ENCODE data around the gene EVI5L. TPM values are rescaled to one million over a fixed set of nuclear protein-coding genes. Genes with fewer than 3 reads are reported as not detected.
"Not testable (repeated sequence)": the region's sequence is repeated elsewhere in the genome, so short reads cannot be mapped to it uniquely, and the experiment has no call there.

The EVI5L gene
- total RNA-seq, 2 experiments from 2014 or later: 5.2 to 6.0 TPM

DNA sequence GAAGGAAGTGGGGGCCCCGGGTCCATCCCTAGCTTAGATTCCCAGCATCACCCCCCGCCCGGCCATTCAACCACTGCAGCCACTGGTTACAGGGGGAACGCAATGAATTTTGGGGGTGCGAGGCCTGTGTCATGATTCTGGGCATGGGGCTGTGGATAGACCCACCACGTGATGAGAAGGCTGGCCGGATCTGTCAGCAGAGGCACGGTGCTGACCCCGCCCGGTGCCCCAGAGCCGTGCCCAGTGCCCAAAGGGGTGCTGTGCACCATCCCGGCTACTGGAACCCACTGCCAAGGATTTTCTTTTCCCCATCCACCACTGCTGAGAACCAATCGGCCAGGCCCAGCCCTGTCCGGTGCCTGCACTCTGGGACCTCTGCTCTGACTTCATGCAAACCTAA is 39.6 kb upstream of the EVI5L start:
- peaks cover 21% of the 10 kb centered on the region for H3K4me1 ChIP-seq (ENCODE audit: insufficient read depth, low read length)
- no peaks in the 10 kb centered on the region for H3K36me3 ChIP-seq (ENCODE audit: insufficient read depth, low read length)
- H3K36me3 Mint-ChIP-seq (ENCODE audit: low read depth): no peaks in the 10 kb centered on the region
- peaks cover 33 to 36% of the 10 kb centered on the region in 2 experiments for H3K27me3 ChIP-seq (ENCODE audit: control insufficient read depth in 1 of 2, insufficient read depth in 2 of 2, low read length in 2 of 2)
- H3K27me3 Mint-ChIP-seq: peaks cover 51% of the 10 kb centered on the region
- ChIA-PET POLR2A (no interaction called here), CTCF (interaction anchor here (1.2 to 1.4 kb wide), 2 partner anchors 20 to 110 kb away, joined by 3 to 4 read pairs; partner anchors contain the start of gene TRAPPC5)
- H3K9me3 Mint-ChIP-seq: no peaks in the 10 kb centered on the region
- H3K4me1 Mint-ChIP-seq (ENCODE audit: low read depth): peaks cover 5% of the 10 kb centered on the region
- H3K4me3 ChIP-seq (ENCODE audit: low read length): no peak overlapping the region
- no peak overlapping the region for H3K4me3 Mint-ChIP-seq
- TF ChIP-seq CTCF (IDR thresholded peaks at IDR 0.05): no peak
- no peak for ATAC-seq (ENCODE audit: poor library complexity)
- H3K27ac Mint-ChIP-seq: no peak overlapping the region
- H3K27ac ChIP-seq (ENCODE audit: low read depth in 1 of 2, low read length in 2 of 2): no peak overlapping the region
- peaks cover 0 to 31% of the 10 kb centered on the region in 2 experiments for H3K9me3 ChIP-seq (ENCODE audit: control insufficient read depth in 1 of 2, insufficient read depth in 1 of 2, low read length in 2 of 2)
- intact Hi-C loops (cut with DNase I, micrococcal nuclease): no loop called here
- no peak for DNase-seq

- Histone ChIP-seq H3K27me3 (ENCODE audit: control insufficient read depth in 1 of 2, insufficient read depth in 2 of 2, low read length in 2 of 2) (peaks cover 29 to 30% of the 10 kb centered on the region in 2 experiments), H3K4me1 (ENCODE audit: insufficient read depth, low read length) (peaks cover 21% of the 10 kb centered on the region), H3K36me3 (ENCODE audit: insufficient read depth, low read length) (no peaks in the 10 kb centered on the region), H3K9me3 (ENCODE audit: control insufficient read depth in 1 of 2, insufficient read depth in 1 of 2, low read length in 2 of 2) (peaks cover 0 to 18% of the 10 kb centered on the region in 2 experiments), H3K27ac (ENCODE audit: low read depth in 1 of 2, low read length in 2 of 2) (no peak overlapping the region), H3K4me3 (ENCODE audit: low read length) (no peak overlapping the region)
- Mint-ChIP-seq H3K9me3 (no peaks in the 10 kb centered on the region), H3K4me3 (no peak overlapping the region), H3K27me3 (peaks cover 39% of the 10 kb centered on the region), H3K36me3 (ENCODE audit: low read depth) (no peaks in the 10 kb centered on the region), H3K27ac (no peak overlapping the region), H3K4me1 (ENCODE audit: low read depth) (peaks cover 5% of the 10 kb centered on the region)
- POLR2A ChIA-PET: interaction anchor here (1.2 kb wide), 1 partner anchor 106 kb away, joined by 3 read pairs; no protein-coding TSS in a partner anchor
- CTCF ChIA-PET: no interaction called here
- ATAC-seq (ENCODE audit: poor library complexity) (no peak), DNase-seq (no peak)
- TF ChIP-seq CTCF (IDR thresholded peaks at IDR 0.05): no peak
- intact Hi-C loops (cut with DNase I, micrococcal nuclease): no loop called here
These were observed 37.7 kb upstream of the EVI5L start for GRCh38 chr19:7792281-7792680.

DNA sequence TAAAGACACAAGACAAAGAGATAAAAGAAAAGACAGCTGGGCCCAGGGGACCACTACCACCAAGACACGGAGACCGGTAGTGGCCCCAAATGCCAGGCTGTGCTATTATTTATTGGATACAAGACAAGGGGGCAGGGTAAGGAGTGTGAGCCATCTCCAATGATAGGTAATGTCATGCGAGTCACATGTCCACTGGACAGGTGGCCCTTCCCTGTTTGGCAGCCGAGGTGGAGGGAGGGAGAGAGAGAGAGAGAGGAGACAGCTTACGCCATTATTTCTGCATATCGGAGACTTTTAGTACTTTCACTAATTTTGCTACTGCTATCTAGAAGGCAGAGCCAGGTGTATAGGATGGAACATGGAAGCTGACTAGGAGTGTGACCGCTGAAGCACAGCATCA is 37.3 kb upstream of the EVI5L start:
- Histone ChIP-seq H3K27me3 (ENCODE audit: control insufficient read depth in 1 of 2, insufficient read depth in 2 of 2, low read length in 2 of 2) (peaks cover 25 to 26% of the 10 kb centered on the region in 2 experiments), H3K9me3 (ENCODE audit: control insufficient read depth in 1 of 2, insufficient read depth in 1 of 2, low read length in 2 of 2) (peaks cover 0 to 15% of the 10 kb centered on the region in 2 experiments), H3K4me1 (ENCODE audit: insufficient read depth, low read length) (peaks cover 21% of the 10 kb centered on the region)
- H3K36me3 ChIP-seq (ENCODE audit: insufficient read depth, low read length); H3K27ac ChIP-seq (ENCODE audit: low read depth in 1 of 2, low read length in 2 of 2); H3K4me1 Mint-ChIP-seq (ENCODE audit: low read depth); H3K9me3 Mint-ChIP-seq; H3K4me3 Mint-ChIP-seq; H3K4me3 ChIP-seq (ENCODE audit: low read length); H3K27ac Mint-ChIP-seq; intact Hi-C loops (cut with DNase I, micrococcal nuclease); H3K36me3 Mint-ChIP-seq (ENCODE audit: low read depth); DNase-seq; CTCF ChIA-PET; ATAC-seq (ENCODE audit: poor library complexity): not testable (repeated sequence)
- peaks cover 35% of the 10 kb centered on the region for H3K27me3 Mint-ChIP-seq
- POLR2A ChIA-PET: interaction anchor here (1.2 kb wide), 1 partner anchor 107 kb away, joined by 3 read pairs; no protein-coding TSS in a partner anchor

GRCh38 chr19:7793493-7793892 is 36.5 kb upstream of the EVI5L start:
- peaks cover 0 to 15% of the 10 kb centered on the region in 2 experiments for H3K9me3 ChIP-seq (ENCODE audit: control insufficient read depth in 1 of 2, insufficient read depth in 1 of 2, low read length in 2 of 2)
- DNase-seq: no peak
- TF ChIP-seq CTCF (IDR thresholded peaks at IDR 0.05): no peak
- H3K4me3 Mint-ChIP-seq: no peak overlapping the region
- peaks cover 5% of the 10 kb centered on the region for H3K4me1 Mint-ChIP-seq (ENCODE audit: low read depth)
- intact Hi-C loops (cut with DNase I, micrococcal nuclease): no loop called here
- no peak overlapping the region for H3K27ac ChIP-seq (ENCODE audit: low read depth in 1 of 2, low read length in 2 of 2)
- POLR2A ChIA-PET: interaction anchor here (1.2 kb wide), 1 partner anchor 107 kb away, joined by 3 read pairs; no protein-coding TSS in a partner anchor
- CTCF ChIA-PET: no interaction called here
- ATAC-seq (ENCODE audit: poor library complexity): no peak
- peaks cover 14% of the 10 kb centered on the region for H3K4me1 ChIP-seq (ENCODE audit: insufficient read depth, low read length)
- no peaks in the 10 kb centered on the region for H3K9me3 Mint-ChIP-seq
- H3K27me3 ChIP-seq (ENCODE audit: control insufficient read depth in 1 of 2, insufficient read depth in 2 of 2, low read length in 2 of 2): peaks cover 18 to 20% of the 10 kb centered on the region in 2 experiments
- no peaks in the 10 kb centered on the region for H3K36me3 Mint-ChIP-seq (ENCODE audit: low read depth)
- no peak overlapping the region for H3K27ac Mint-ChIP-seq
- no peaks in the 10 kb centered on the region for H3K36me3 ChIP-seq (ENCODE audit: insufficient read depth, low read length)
- H3K27me3 Mint-ChIP-seq: peaks cover 32% of the 10 kb centered on the region
- no peak overlapping the region for H3K4me3 ChIP-seq (ENCODE audit: low read length)
